Measurements from ENCODE around the gene BORCS5. TPM values are rescaled to one million over a fixed set of nuclear protein-coding genes. Genes with fewer than 3 reads are reported as not detected.
"Not testable (repeated sequence)": the region's sequence is repeated elsewhere in the genome, so short reads cannot be mapped to it uniquely, and the experiment has no call there.

The BORCS5 gene
- total RNA-seq, 1 donor from 2014 or later: 6.1 TPM

DNA sequence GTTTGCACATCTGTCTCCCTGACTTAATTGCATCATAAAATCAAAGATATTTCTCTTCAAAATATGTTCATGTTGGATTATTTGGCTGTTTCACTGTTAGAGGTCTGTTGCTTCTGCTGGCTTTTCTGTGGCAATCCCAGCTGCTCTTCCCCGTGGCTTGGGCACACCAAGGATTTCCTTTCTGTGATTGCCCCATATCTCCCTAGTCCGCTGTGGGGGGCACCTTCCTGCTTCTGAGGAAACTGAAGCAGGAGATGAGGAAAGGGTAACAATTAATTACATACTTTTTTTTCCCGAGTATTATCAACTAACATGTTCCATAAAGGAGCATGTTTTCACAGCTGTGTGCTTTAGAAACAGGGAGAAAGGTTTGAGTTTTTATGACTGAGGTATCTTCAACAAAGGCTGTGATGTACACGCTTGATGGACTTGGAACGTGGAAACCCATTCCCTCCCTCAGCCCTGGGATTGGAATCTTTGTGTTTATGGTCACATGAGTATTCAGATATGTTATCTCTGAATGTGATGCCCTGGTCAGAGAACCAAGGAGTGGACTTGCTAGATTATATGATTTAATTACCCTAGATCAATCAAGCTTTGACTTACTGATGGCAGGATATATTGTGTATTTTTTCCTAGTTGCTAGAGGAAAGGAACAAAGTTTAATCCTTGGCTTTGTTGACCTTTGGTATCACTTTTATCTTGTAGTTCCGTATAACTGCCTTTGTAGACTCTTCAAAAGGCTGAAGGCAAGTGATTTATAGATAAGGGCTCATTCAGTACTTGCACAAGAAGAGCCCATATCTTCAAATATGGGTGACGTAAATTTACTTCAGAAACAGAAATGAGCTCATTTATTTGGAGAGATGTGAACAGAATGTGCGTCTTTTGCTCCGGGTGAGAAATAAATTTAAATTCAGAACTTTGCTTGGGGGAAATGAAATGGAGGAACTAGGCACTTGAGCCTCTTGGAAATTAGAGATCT is 46.7 kb downstream of the BORCS5 start:
- DNase-seq (ENCODE audit: low read depth): no peak
- TF ChIP-seq, protein P1, sequence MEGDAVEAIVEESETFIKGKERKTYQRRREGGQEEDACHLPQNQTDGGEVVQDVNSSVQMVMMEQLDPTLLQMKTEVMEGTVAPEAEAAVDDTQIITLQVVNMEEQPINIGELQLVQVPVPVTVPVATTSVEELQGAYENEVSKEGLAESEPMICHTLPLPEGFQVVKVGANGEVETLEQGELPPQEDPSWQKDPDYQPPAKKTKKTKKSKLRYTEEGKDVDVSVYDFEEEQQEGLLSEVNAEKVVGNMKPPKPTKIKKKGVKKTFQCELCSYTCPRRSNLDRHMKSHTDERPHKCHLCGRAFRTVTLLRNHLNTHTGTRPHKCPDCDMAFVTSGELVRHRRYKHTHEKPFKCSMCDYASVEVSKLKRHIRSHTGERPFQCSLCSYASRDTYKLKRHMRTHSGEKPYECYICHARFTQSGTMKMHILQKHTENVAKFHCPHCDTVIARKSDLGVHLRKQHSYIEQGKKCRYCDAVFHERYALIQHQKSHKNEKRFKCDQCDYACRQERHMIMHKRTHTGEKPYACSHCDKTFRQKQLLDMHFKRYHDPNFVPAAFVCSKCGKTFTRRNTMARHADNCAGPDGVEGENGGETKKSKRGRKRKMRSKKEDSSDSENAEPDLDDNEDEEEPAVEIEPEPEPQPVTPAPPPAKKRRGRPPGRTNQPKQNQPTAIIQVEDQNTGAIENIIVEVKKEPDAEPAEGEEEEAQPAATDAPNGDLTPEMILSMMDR (conservative IDR thresholded peaks at IDR 0.05; ENCODE audit: low read depth, low read length): no peak
- no peak overlapping the region for H3K4me3 ChIP-seq (ENCODE audit: low read depth, low read length)

DNA sequence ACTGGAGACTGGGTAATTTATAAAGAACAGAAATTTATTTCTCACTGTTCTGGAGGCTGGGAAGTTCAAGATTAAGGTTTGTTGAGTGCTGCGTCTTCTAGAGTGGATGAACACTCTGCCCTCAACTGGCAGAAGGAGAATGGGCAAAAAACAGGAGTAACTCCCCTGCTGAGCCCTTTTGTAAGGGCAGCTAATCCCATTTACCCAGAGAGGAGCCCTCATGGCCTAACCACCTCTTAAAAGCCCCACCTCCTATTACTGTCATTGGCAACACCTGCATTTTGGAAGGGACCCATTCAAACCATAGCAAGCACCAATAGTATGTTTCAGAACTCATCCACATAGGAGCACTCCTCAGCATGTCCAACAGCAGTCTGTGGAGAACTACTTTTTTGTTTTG is 47.4 kb downstream of the BORCS5 start:
- TF ChIP-seq, protein P1 (conservative IDR thresholded peaks at IDR 0.05; ENCODE audit: low read depth, low read length): no peak
- H3K4me3 ChIP-seq (ENCODE audit: low read depth, low read length): no peak overlapping the region
- no peak for DNase-seq (ENCODE audit: low read depth)

DNA sequence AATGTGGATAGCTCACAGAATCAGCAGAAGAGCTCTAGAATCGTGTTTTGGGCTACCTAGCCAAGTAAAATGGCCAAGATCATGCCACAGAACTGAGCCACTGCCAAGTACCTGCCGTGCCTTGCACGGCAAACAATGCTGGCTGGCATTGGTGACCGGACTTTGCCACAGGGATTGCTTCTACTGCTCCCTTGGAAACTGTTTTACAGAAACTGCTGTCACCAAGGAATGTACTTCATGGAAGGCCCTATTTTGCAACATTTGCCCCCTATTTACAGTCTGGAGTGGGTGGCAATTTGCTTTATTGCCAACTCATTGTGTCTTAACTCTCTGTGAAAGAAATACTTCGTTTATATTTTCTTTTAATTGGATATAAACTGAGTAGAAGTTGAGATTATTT is 49.0 kb downstream of the BORCS5 start:
- H3K4me3 ChIP-seq (ENCODE audit: low read depth, low read length): no peak overlapping the region

DNA sequence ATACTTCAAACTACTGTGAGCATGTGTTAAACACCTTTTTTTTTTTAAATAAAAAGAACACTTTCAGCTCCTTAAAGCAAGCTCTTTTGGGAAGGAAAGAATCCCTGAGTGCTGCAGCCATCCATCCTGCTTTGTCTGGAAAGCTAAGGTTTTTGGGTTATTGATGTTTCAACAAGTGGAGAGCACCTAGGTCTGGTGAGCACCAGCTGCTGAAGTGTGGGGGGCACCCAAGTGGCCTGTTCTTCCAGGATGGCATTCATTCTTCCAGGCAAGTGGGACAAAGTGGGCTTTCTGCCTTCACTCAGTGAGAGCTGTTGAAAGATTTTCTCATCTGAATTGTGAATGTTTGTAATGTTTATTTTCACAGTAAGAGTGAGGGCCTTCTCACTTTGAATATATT is 49.9 kb downstream of the BORCS5 start:
- no peak overlapping the region for H3K4me3 ChIP-seq (ENCODE audit: low read depth, low read length)
- TF ChIP-seq, protein P1 (conservative IDR thresholded peaks at IDR 0.05; ENCODE audit: low read depth, low read length): no peak
- DNase-seq (ENCODE audit: low read depth): no peak

More for the DNA sequence above, 49.0 kb downstream of the BORCS5 start:
- TF ChIP-seq, protein P1 (conservative IDR thresholded peaks at IDR 0.05; ENCODE audit: low read depth, low read length): no peak
- DNase-seq (ENCODE audit: low read depth): no peak

DNA sequence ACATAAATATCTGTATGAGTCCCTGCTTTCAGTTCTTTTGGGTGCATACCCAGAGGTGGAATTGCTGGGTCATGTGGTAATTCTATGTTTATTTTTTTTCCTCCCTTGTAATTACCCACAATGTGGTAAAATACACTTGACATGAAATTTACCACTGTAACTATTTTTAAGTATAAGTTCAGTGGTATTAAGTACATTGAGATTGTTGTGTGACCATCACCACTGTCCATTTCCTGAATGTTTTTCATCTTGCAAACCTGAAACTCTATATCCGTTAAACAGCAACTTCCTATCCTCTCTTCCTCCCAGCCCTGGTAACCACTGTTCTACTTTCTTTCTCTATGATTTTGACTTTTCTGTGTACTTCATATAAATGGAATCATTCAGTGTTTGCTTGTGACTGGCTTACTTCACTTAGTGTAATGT is 51.4 kb downstream of the BORCS5 start:
- no peak overlapping the region for H3K4me3 ChIP-seq (ENCODE audit: low read depth, low read length)
- no peak for DNase-seq (ENCODE audit: low read depth)
- TF ChIP-seq, protein P1 (conservative IDR thresholded peaks at IDR 0.05; ENCODE audit: low read depth, low read length): no peak

DNA sequence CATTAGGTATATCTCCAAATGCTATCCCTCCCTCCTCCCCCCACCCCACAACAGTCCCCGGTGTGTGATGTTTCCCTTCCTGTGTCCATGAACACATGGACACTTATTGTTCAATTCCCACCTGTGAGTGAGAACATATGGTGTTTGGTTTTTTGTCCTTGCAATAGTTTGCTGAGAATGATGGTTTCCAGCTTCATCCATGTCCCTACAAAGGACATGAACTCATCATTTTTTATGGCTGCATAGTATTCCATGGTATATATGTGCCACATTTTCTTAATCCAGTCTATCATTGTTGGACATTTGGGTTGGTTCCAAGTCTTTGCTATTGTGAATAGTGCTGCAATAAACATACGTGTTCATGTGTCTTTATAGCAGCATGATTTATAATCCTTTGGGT is 52.5 kb downstream of the BORCS5 start:
- DNase-seq (ENCODE audit: low read depth); H3K4me3 ChIP-seq (ENCODE audit: low read depth, low read length): not testable (repeated sequence)

DNA sequence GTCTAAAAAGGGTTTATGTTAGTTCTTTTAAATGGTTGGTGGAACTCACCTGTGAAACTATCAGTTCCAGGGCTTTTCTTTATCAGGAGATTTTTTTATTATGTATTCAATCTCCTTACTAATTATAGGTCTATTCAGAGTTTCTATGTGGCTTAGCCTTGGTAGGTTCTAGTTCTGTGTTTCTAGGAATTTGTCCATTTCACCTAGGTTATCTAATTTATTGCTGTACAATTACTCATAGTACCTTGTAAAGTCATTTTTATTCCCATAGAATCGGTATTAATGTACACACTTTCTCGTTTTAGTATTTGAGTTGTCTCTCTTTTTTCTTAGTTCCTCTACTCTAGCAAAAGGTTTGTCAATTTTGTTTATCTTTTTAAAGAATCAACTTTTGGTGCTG is 59.0 kb downstream of the BORCS5 start:
- TF ChIP-seq, protein P1 (conservative IDR thresholded peaks at IDR 0.05; ENCODE audit: low read depth, low read length): no peak
- H3K4me3 ChIP-seq (ENCODE audit: low read depth, low read length): no peak overlapping the region
- DNase-seq (ENCODE audit: low read depth): no peak

DNA sequence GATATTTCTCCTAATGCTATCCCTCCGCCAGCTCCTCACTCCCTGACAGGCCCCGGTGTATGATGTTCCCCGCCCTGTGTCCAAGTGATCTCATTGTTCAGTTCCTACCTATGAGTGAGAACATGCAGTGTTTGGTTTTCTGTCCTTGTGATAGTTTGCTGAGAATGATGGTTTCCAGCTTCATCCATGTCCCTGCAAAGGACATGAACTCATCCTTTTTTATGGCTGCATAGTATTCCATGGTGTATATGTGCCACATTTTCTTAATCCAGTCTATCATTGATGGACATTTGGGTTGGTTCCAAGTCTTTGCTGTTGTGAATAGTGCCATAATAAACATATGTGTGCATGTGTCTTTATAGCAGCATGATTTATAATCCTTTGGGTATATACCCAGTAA is 62.3 kb downstream of the BORCS5 start:
- not testable (repeated sequence) for H3K4me3 ChIP-seq (ENCODE audit: low read depth, low read length); DNase-seq (ENCODE audit: low read depth)

All from epithelial cell of proximal tubule (primary cell).